HCT116 (cell line): Measurements from ENCODE around the gene WDR27.

Experiments used
- CEBPB ChIP-seq: IDR thresholded peaks from 2 replicates; pipeline ENCODE4 v1.6.1; 2012; ENCODE audit warnings: low read depth
- CTCF ChIP-seq, 3 experiments: fragments of 200-600 bp in 1 of 3; sonication (generic) in 1 of 3; IDR thresholded peaks in 2 of 3; conservative IDR thresholded peaks in 1 of 3; 2 replicates each; pipeline ENCODE4 v1.5.1; 2012 to 2017; ENCODE audit warnings: low read depth in 2 of 3, low read length in 2 of 3, antibody characterized with exemption in 1 of 3, borderline replicate concordance in 1 of 3, control low read depth in 1 of 3, mild to moderate bottlenecking in 1 of 3, mixed read lengths in 1 of 3, mixed run types in 1 of 3, moderate library complexity in 1 of 3; ENCODE audit not compliant: insufficient read depth in 1 of 3
- EZH2phosphoT487 ChIP-seq: fragments of 200-600 bp; IDR thresholded peaks from 2 replicates; pipeline ENCODE4 v1.6.1; 2018; ENCODE audit warnings: antibody characterized with exemption, borderline replicate concordance
- JUND ChIP-seq: IDR thresholded peaks from 2 replicates; pipeline ENCODE4 v1.6.1; 2012
- POLR2A ChIP-seq: IDR thresholded peaks from 2 replicates; pipeline ENCODE4 v1.7.0; 2011; ENCODE audit warnings: borderline replicate concordance; ENCODE audit not compliant: insufficient read depth, insufficient read length; ENCODE audit errors: extremely low read depth
- POLR2AphosphoS5 ChIP-seq: IDR thresholded peaks from 2 replicates; pipeline ENCODE4 v1.6.1; 2011; ENCODE audit warnings: mild to moderate bottlenecking, low read depth, low read length, moderate library complexity
- RAD21 ChIP-seq: IDR thresholded peaks from 2 replicates; pipeline ENCODE4 v1.6.1; 2012; ENCODE audit warnings: low read depth, mild to moderate bottlenecking
- TCF7L2 ChIP-seq: IDR thresholded peaks from 2 replicates; pipeline ENCODE4 v1.7.0; 2011; ENCODE audit warnings: borderline replicate concordance, inconsistent platforms; ENCODE audit not compliant: insufficient read depth, insufficient read length; ENCODE audit errors: extremely low read depth
- ZBTB33 ChIP-seq: IDR thresholded peaks from 2 replicates; pipeline ENCODE4 v1.6.1; 2011; ENCODE audit warnings: mild to moderate bottlenecking, low read length, moderate library complexity; ENCODE audit not compliant: insufficient replicate concordance; ENCODE audit errors: extremely low read depth

- TF ChIP-seq POLR2A: no peak
- no peak for TF ChIP-seq CTCF (IDR thresholded peaks at IDR 0.05 in 2 of 3, conservative IDR thresholded peaks at IDR 0.05 in 1 of 3; ENCODE audit: borderline replicate concordance in 1 of 3, insufficient read depth in 1 of 3, low read depth in 2 of 3, low read length in 2 of 3)
- no peak for TF ChIP-seq JUND
- no peak for TF ChIP-seq RAD21
- TF ChIP-seq CEBPB: no peak
- no peak for TF ChIP-seq TCF7L2
- no peak for TF ChIP-seq EZH2phosphoT487
- TF ChIP-seq ZBTB33: no peak
- no peak for TF ChIP-seq POLR2AphosphoS5
Observed at GRCh38 chr6:169574420-169574819, 127.4 kb downstream of the WDR27 start.
